Measurements from ENCODE around the gene TCEA3.

DNA sequence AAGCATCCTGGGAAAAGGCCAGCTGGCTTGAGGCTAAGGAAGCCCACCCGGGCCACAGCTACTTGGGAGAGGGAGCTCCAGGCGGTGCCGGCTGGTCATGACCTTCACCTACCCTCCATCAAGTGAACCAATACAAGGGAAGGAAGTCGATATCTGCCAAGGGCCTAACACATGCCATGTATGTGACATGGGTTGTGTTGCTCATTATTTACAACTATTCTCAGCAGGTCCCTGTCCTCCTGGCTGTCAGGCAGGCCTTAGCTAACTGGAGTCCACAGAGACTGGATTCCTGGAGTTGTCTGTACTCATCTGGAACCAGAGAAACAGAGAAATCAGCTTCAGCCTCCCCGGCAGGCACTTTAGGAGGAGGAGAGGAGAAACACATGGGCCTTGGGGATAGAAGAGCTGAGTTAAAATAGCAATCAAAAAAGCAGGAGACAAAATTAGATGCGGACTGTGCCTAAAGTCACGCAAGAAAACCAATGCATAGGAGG lies 15.7 kb downstream of the TCEA3 start:
- TF ChIP-seq POLR2AphosphoS5 (IDR thresholded peaks at IDR 0.05; ENCODE audit: low read depth, low read length): no peak
- TF ChIP-seq TAF1 (IDR thresholded peaks at IDR 0.05; ENCODE audit: low read depth, low read length): no peak
- no peak for TF ChIP-seq POLR2A (IDR thresholded peaks at IDR 0.05; ENCODE audit: low read depth, low read length)

All from GM12891 (cell line).